Measurements from ENCODE around the gene CERS6.
A peak's percentile ranks its signal among the peaks of the same experiment; 100 is the strongest.
"Not testable (repeated sequence)": the region's sequence is repeated elsewhere in the genome, so short reads cannot be mapped to it uniquely, and the experiment has no call there.

The CERS6 gene

GRCh38 chr2:168770796-168771195 is 314.7 kb downstream of the CERS6 start:
- DNase-seq (ENCODE audit: low read depth, low spot score): no peak

DNA sequence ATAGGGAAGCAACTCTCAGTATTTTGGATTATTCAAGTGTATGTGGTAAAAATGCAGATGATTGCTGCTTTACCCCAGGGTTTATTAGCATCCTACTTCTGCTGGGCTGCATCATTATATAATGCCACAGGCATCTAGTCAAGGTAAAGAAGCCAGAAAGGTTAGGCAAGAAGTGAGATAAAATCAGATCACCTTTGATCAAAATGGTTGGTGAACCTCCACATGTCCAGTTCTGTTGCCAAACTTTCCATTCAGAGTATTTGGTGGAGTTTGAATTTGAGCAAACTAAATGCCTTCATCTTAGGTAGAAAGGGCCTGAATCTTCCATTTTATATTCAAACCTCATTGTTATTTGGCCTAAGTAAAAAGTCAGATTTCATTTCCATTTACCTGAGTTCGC is 316.6 kb downstream of the CERS6 start:
- DNase-seq (ENCODE audit: low read depth, low spot score): no peak

DNA sequence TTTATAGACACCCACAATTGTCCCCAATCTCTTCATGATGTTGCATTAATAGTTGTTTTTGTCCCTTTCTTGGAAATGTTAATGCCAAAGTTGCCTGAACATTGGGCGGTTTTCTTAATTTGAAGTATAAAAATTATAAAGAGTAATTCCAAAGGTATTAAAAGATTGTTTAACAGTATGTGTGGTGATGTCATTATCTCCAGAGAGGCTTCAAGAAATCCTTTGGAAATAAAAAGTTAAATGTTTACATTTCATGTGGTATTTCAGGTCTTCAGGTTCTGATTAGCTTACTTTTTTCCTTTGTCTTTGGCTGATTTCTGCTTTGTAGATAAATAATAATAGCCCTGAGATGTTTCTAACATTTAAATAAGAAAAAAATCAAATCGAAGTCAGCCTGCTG is 317.1 kb downstream of the CERS6 start:
- no peak for DNase-seq (ENCODE audit: low read depth, low spot score)

GRCh38 chr2:168773719-168774521 is 317.8 kb downstream of the CERS6 start:
- peak; percentile 43 for DNase-seq (ENCODE audit: low read depth, low spot score)

- DNase-seq (ENCODE audit: low read depth, low spot score): no peak
Observed at GRCh38 chr2:168775837-168776236, 319.8 kb downstream of the CERS6 start.

- no peak for DNase-seq (ENCODE audit: low read depth, low spot score)
Observed at GRCh38 chr2:168780669-168781071, 324.6 kb downstream of the CERS6 start.

DNA sequence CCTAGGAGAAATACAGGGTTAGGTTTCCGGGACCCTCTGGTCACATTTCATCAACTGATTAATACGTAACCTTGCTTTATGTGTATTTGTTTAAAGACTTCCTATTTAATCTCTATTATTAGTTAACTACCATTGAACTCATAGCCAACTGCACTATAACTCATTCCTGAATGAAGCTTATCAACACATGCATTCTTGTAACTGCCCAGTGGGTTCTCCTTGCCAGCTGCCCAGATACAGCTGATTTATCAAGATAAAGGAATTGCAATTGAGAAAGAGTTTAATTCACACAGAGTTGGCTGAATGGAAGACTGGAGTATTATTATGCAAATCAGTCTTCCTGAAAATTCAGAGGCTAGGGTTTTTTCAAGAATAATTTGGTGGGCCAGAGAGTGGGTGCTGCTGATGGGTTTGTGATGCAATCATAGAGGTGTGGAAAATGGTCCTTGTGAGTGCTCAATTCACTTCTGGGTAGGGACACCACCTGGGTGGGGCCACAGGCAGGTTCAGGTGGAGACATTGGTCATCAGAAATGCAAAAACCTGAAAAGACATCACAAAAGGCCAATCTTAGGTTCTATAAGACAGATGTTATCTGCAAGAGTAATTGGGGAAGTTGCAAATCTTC is 325.2 kb downstream of the CERS6 start:
- no peak for DNase-seq (ENCODE audit: low read depth, low spot score)

DNA sequence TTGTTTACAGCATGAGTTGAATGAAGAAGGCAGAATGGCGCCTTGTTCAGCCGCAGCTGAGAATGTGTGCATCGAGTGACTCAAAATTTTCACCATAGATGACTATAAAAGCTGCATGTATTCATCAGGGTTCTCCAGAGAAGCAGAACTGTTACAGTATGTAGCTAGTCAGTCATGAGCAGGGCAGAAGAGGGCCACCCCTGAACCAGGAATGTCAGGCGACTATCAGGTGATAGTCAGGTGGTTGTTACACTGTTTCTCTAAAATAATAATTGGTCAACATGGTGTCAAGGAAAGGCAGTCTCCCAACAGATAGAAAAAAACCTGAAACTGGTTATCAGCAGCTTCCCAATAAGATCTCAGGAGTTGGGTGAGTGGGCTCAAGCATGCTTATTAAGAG is 326.2 kb downstream of the CERS6 start:
- DNase-seq (ENCODE audit: low read depth, low spot score): no peak

GRCh38 chr2:168784993-168785392 is 328.9 kb downstream of the CERS6 start:
- DNase-seq (ENCODE audit: low read depth, low spot score): no peak

GRCh38 chr2:168787098-168787781 is 331.2 kb downstream of the CERS6 start:
- no peak for DNase-seq (ENCODE audit: low read depth, low spot score)

- DNase-seq (ENCODE audit: low read depth, low spot score): no peak
Observed at GRCh38 chr2:168787782-168788376, 331.8 kb downstream of the CERS6 start.

- DNase-seq (ENCODE audit: low read depth, low spot score): no peak
Observed at GRCh38 chr2:168789776-168790175, 333.7 kb downstream of the CERS6 start.

GRCh38 chr2:168790226-168790902 is 334.3 kb downstream of the CERS6 start:
- DNase-seq (ENCODE audit: low read depth, low spot score): no peak

- not testable (repeated sequence) for DNase-seq (ENCODE audit: low read depth, low spot score)
Observed at GRCh38 chr2:168791140-168791539, 335.1 kb downstream of the CERS6 start.

DNA sequence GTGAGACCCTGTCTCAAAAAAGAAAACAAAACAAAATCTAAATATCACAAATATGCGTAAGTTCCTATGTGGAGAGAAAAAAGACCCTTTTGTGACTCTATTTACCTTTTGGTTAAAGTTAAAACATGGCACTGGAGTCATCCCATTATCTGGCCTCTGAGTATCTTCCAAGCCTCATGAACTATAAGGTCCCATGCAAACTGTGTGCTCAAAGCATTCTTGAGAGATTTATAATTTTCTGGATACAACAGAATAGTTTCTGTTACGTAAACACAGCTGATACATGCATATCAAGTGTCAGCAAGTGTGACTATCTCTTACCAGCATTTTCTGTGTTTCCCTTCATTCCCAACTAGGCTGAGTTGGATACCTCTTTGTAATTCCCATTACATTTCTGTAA is 337.5 kb downstream of the CERS6 start:
- DNase-seq (ENCODE audit: low read depth, low spot score): no peak

DNA sequence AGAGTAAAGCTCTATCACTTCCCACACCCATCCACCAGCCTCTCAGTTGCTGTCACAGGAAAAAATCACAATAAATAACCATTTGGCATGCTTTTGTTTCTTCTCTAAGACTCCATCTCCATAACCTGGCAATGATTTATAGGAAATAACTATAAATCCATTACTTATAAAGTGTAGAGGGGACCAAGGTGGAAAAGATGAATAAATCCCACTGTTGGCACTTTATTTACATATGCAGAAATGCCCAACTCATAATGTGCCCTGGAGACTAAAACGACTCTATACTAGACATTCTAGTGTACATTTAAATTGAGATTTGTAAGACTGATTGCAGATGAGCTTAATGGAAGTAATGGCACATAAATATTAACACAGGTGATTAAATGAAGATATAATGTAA is 338.9 kb downstream of the CERS6 start:
- no peak for DNase-seq (ENCODE audit: low read depth, low spot score)

GRCh38 chr2:168796090-168796577 is 340.1 kb downstream of the CERS6 start:
- DNase-seq (ENCODE audit: low read depth, low spot score): no peak

GRCh38 chr2:168796583-168797285 is 340.7 kb downstream of the CERS6 start:
- no peak for DNase-seq (ENCODE audit: low read depth, low spot score)

GRCh38 chr2:168797286-168797655 is 341.2 kb downstream of the CERS6 start:
- DNase-seq (ENCODE audit: low read depth, low spot score): no peak

GRCh38 chr2:168798076-168798887 is 342.2 kb downstream of the CERS6 start:
- peak; percentile 23 for DNase-seq (ENCODE audit: low read depth, low spot score)
